DOHH2 (cell line): ENCODE data around the gene FLVCR1.

Source experiments
- CTCF ChIP-seq: fragments of 200-600 bp; sonication (generic); IDR thresholded peaks from one replicate; pipeline ENCODE4 v1.5.1; 2014; ENCODE audit warnings: antibody characterized with exemption, mild to moderate bottlenecking, low read depth, low read length; ENCODE audit not compliant: poor library complexity, severe bottlenecking
- EZH2phosphoT487 ChIP-seq: fragments of 200-600 bp; sonication (generic); IDR thresholded peaks from 2 replicates; pipeline ENCODE4 v1.6.1; 2017; ENCODE audit warnings: borderline replicate concordance, mild to moderate bottlenecking, antibody characterized with exemption, low read length, moderate library complexity, mixed read lengths

- no peak for TF ChIP-seq CTCF
- TF ChIP-seq EZH2phosphoT487, result no peak
Observed at GRCh38 chr1:212822956-212823355, 35.1 kb upstream of the FLVCR1 start.
